ENCODE results near the gene JAG2.

The JAG2 gene

GRCh38 chr14:105208738-105209075, 40.1 kb upstream of the JAG2 start:
- TF ChIP-seq CTCF (IDR thresholded peaks at IDR 0.05; ENCODE audit: low read depth, low read length, missing control alignments), result no peak
- H3K4me3 ChIP-seq (ENCODE audit: low read depth, low read length), result no peak overlapping the region
- DNase-seq (ENCODE audit: low read depth), result no peak

GRCh38 chr14:105207996-105208737, 39.6 kb upstream of the JAG2 start:
- no peak for TF ChIP-seq CTCF (IDR thresholded peaks at IDR 0.05; ENCODE audit: low read depth, low read length, missing control alignments)
- DNase-seq (ENCODE audit: low read depth), result no peak
- no peak overlapping the region for H3K4me3 ChIP-seq (ENCODE audit: low read depth, low read length)

- H3K4me3 ChIP-seq (ENCODE audit: low read depth, low read length), result no peak overlapping the region
- no peak for DNase-seq (ENCODE audit: low read depth)
- no peak for TF ChIP-seq CTCF (IDR thresholded peaks at IDR 0.05; ENCODE audit: low read depth, low read length, missing control alignments)
Measured at GRCh38 chr14:105207460-105207901, 38.9 kb upstream of the JAG2 start.

GRCh38 chr14:105206873-105207272, 38.3 kb upstream of the JAG2 start:
- DNase-seq (ENCODE audit: low read depth), result no peak
- no peak overlapping the region for H3K4me3 ChIP-seq (ENCODE audit: low read depth, low read length)
- TF ChIP-seq CTCF (IDR thresholded peaks at IDR 0.05; ENCODE audit: low read depth, low read length, missing control alignments), result no peak

GRCh38 chr14:105205673-105206208, 37.2 kb upstream of the JAG2 start:
- TF ChIP-seq CTCF (IDR thresholded peaks at IDR 0.05; ENCODE audit: low read depth, low read length, missing control alignments), result no peak
- no peak overlapping the region for H3K4me3 ChIP-seq (ENCODE audit: low read depth, low read length)
- no peak for DNase-seq (ENCODE audit: low read depth)

GRCh38 chr14:105204931-105205672, 36.5 kb upstream of the JAG2 start:
- DNase-seq (ENCODE audit: low read depth), result no peak
- H3K4me3 ChIP-seq (ENCODE audit: low read depth, low read length), result no peak overlapping the region
- no peak for TF ChIP-seq CTCF (IDR thresholded peaks at IDR 0.05; ENCODE audit: low read depth, low read length, missing control alignments)

All from GM12864 (cell line).